Measurements from ENCODE around the gene CATSPER1.

Gene CATSPER1

DNA sequence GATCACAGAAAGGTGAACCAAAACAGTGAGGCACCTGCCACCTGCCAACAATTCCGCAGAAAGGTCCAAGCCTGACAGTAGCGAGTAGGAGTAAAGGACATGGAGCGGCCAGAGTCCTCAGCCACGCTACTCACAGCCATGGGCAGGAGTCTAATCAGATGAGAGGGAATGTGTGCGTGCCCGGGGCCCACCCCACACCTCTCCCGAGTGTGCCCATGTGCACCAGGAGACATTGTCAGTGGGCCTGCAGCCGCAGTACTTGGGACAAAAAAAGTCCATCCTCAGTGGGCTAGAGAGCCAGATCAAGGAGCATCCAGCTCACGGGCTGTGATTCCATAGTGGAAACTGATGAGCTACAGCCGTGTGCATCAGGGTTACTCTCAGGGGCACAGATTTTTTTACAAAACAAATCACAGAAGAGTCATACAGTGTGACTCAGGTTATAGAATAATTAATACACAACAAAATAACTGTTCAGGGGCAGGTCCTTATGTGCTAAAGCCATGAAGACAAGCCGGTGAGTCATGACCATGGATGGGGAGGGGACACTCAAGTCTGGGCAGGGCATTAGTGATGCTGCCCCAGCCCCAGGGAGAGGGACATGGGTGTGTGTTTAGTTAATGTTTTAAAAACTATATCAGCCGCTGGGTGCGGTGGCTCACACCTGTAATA, 52.7 kb downstream of the CATSPER1 start:
- DNase-seq (ENCODE audit: low read depth, low spot score), result no peak
- no peak overlapping the region for H3K9ac ChIP-seq (ENCODE audit: insufficient read length, low read depth)

DNA sequence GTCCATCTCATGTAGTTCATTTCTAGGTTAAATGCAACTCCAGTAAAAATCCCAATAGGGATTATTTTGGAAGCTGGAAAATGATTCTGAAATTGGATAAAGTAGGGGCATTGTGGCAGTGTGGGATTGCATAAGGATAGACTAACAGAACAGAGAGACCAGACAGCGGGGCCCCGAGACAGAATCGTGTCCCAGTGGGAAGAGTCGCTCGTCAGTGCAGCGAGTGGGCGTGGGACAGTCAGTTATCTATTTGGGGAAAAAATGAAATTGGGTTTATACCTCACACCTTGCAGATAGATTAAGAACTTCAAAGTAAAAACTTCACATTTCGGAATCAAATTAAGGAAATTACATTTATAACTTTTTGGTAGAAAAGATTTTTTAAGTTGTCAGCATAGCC, 54.2 kb downstream of the CATSPER1 start:
- Histone ChIP-seq H3K27me3 (ENCODE audit: insufficient read depth, insufficient read length) (no peaks in the 10 kb centered on the region), H3K4me1 (ENCODE audit: insufficient read depth, insufficient read length) (peaks cover 12% of the 10 kb centered on the region), H3K4me3 (ENCODE audit: insufficient read length, low read depth) (no peak overlapping the region), H3K36me3 (ENCODE audit: insufficient read depth, insufficient read length, low read length) (peaks cover 77% of the 10 kb centered on the region), H3K9ac (ENCODE audit: insufficient read length, low read depth) (no peak overlapping the region), H3K9me3 (ENCODE audit: insufficient read depth, low read length) (no peaks in the 10 kb centered on the region)
- no peak for DNase-seq (ENCODE audit: low read depth, low spot score)
- TF ChIP-seq SUZ12 (IDR thresholded peaks at IDR 0.05; ENCODE audit: extremely low read depth, insufficient read depth, insufficient read length) (no peak), YY1 (IDR thresholded peaks at IDR 0.05; ENCODE audit: insufficient read depth, insufficient read length) (no peak), ZNF274 (IDR thresholded peaks at IDR 0.05; ENCODE audit: low read depth, low read length) (no peak)

More for the DNA sequence above, 52.7 kb downstream of the CATSPER1 start:
- Histone ChIP-seq H3K9me3 (ENCODE audit: insufficient read depth, low read length) (no peaks in the 10 kb centered on the region), H3K4me1 (ENCODE audit: insufficient read depth, insufficient read length) (peaks cover 9% of the 10 kb centered on the region), H3K27me3 (ENCODE audit: insufficient read depth, insufficient read length) (no peaks in the 10 kb centered on the region), H3K36me3 (ENCODE audit: insufficient read depth, insufficient read length, low read length) (peaks cover 76% of the 10 kb centered on the region), H3K4me3 (ENCODE audit: insufficient read length, low read depth) (no peak overlapping the region)
- TF ChIP-seq YY1 (IDR thresholded peaks at IDR 0.05; ENCODE audit: insufficient read depth, insufficient read length) (no peak), ZNF274 (IDR thresholded peaks at IDR 0.05; ENCODE audit: low read depth, low read length) (no peak), SUZ12 (IDR thresholded peaks at IDR 0.05; ENCODE audit: extremely low read depth, insufficient read depth, insufficient read length) (no peak)

DNA sequence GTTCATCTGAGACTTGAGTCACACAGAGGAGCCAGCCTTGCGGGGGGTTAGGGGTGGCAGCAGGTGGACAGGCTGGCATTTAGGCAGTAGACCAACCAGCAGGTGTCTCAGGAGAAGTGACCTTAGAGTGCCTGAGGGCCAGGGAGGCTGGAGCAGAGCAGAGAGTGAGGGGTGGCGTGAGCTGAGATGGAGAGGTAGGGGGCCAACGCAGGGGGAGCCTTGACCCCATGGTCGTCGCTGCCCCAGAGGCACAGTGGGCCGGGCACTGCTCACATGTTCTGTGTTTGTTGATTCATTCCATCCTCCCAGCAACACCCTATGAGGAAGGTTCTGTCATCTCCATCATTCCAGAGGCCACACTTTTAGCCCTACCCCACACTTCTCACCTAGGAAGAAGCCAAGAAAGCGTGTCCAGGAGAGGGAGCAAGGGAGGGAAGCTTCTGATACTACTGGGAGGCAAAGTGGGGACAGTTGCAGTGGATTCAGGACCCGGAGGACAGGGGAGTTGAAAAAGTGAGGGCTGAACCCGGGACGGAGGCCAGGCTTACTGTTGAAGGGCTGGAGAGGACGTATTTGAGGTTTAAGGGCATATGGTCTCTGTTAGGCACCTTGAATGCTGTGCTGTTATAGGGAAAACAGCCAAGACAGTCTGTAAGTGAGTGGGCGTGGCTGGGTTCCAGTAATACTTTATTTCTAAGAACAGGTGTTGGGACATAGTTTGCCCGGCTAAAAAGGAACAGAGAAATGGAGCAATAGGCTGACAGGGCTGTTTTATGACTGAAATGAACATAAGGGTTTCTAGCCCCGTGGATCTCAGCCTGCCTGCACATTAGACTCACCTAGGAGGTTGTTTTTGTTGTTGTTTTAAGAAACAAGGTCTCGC, 57.4 kb downstream of the CATSPER1 start:
- no peaks in the 10 kb centered on the region for H3K9me3 ChIP-seq (ENCODE audit: insufficient read depth, low read length)
- H3K4me1 ChIP-seq (ENCODE audit: insufficient read depth, insufficient read length), result peaks cover 11% of the 10 kb centered on the region
- peaks cover 84% of the 10 kb centered on the region for H3K36me3 ChIP-seq (ENCODE audit: insufficient read depth, insufficient read length, low read length)
- H3K27me3 ChIP-seq (ENCODE audit: insufficient read depth, insufficient read length), result no peaks in the 10 kb centered on the region
- H3K4me3 ChIP-seq (ENCODE audit: insufficient read length, low read depth), result no peak overlapping the region
- no peak for TF ChIP-seq ZNF274 (IDR thresholded peaks at IDR 0.05; ENCODE audit: low read depth, low read length)
- no peak for TF ChIP-seq SUZ12 (IDR thresholded peaks at IDR 0.05; ENCODE audit: extremely low read depth, insufficient read depth, insufficient read length)
- no peak for TF ChIP-seq YY1 (IDR thresholded peaks at IDR 0.05; ENCODE audit: insufficient read depth, insufficient read length)
- H3K9ac ChIP-seq (ENCODE audit: insufficient read length, low read depth), result no peak overlapping the region
- no peak for DNase-seq (ENCODE audit: low read depth, low spot score)

- H3K4me3 ChIP-seq (ENCODE audit: insufficient read length, low read depth), result no peak overlapping the region
- TF ChIP-seq SUZ12 (IDR thresholded peaks at IDR 0.05; ENCODE audit: extremely low read depth, insufficient read depth, insufficient read length), result no peak
- no peak for TF ChIP-seq YY1 (IDR thresholded peaks at IDR 0.05; ENCODE audit: insufficient read depth, insufficient read length)
- no peak for TF ChIP-seq ZNF274 (IDR thresholded peaks at IDR 0.05; ENCODE audit: low read depth, low read length)
- no peak for DNase-seq (ENCODE audit: low read depth, low spot score)
- no peaks in the 10 kb centered on the region for H3K9me3 ChIP-seq (ENCODE audit: insufficient read depth, low read length)
- H3K4me1 ChIP-seq (ENCODE audit: insufficient read depth, insufficient read length), result peaks cover 11% of the 10 kb centered on the region
- H3K27me3 ChIP-seq (ENCODE audit: insufficient read depth, insufficient read length), result no peaks in the 10 kb centered on the region
- H3K9ac ChIP-seq (ENCODE audit: insufficient read length, low read depth), result no peak overlapping the region
- H3K36me3 ChIP-seq (ENCODE audit: insufficient read depth, insufficient read length, low read length), result peaks cover 75% of the 10 kb centered on the region
These were observed 58.8 kb downstream of the CATSPER1 start for GRCh38 chr11:65967329-65967934.
